Left lung (tissue), 10 donors: Measurements from ENCODE around the gene ZNF511. TPM values are rescaled to one million over a fixed set of nuclear protein-coding genes. Genes with fewer than 3 reads are reported as not detected.

ENCODE experiments used
- ATAC-seq: fragments of 200-7000 bp; cut with Tn5 transposase; one replicate; pipeline ENCODE4 v1.9.1; 2020; ENCODE audit warnings: moderate library complexity
- DNase-seq, 4 donors: peaks; one replicate each; pipeline ENCODE4 v3.0.0-alpha.2; 2013 to 2020
- H3K27ac ChIP-seq, 2 donors: fragments of 200-600 bp; sonication (generic) in 1 of 2; one replicate each; pipeline versions ENCODE4 v1.5.0 to v1.8.0; 2020 to 2021
- H3K27me3 ChIP-seq, 2 donors: fragments of 200-600 bp; sonication (generic) in 1 of 2; one replicate each; pipeline versions ENCODE4 v1.5.0 to v1.8.0; 2020 to 2021
- H3K36me3 ChIP-seq, 2 donors: fragments of 200-600 bp; sonication (generic) in 1 of 2; one replicate each; pipeline versions ENCODE4 v1.5.0 to v1.8.0; 2020 to 2021
- H3K4me1 ChIP-seq, 2 donors: fragments of 200-600 bp; one replicate each; pipeline ENCODE4 v1.8.0; 2021
- H3K4me3 ChIP-seq, 2 donors: fragments of 200-600 bp; sonication (generic) in 1 of 2; one replicate each; pipeline versions ENCODE4 v1.5.0 to v1.8.0; 2020 to 2021; ENCODE audit warnings: mild to moderate bottlenecking in 1 of 2
- H3K9me3 ChIP-seq, 2 donors: fragments of 200-600 bp; sonication (generic) in 1 of 2; one replicate each; pipeline versions ENCODE4 v1.5.0 to v1.8.0; 2020 to 2021
- intact Hi-C, 2 donors: fragments of 100-400 bp; cut with DNase I; formaldehyde crosslinking; loops; one replicate each; pipeline versions ENCODE4 v1.11.2 to v1.14.2; 2022
- polyA plus RNA-seq, 6 donors: library from polyadenylated mRNA; unstranded; fragments of 120-200 nt; gene quantifications; one replicate each; pipeline ENCODE4 v1.2.1, GENCODE V29; 2013; ENCODE audit not compliant: insufficient read length in 6 of 6
- total RNA-seq, 2 donors: library from RNA; stranded (reverse); fragmentation: NEBNext Ultra II Directional; extraction: Animal tissue kit (Norgen Biotek cat#: 25700); gene quantifications; one replicate each; pipeline ENCODE4 v1.2.1, GENCODE V29; 2021
- TF ChIP-seq, protein P1 (sequence below), 2 donors: fragments of 200-600 bp; sonication (generic) in 1 of 2; IDR thresholded peaks; one replicate each; pipeline versions ENCODE4 v1.5.0 to v1.8.0; 2021; ENCODE audit warnings: antibody characterized with exemption in 2 of 2
- donor health status: DM: no; HTN: yes; CAD: no.
- donor health status: DM: no; HTN: no; CAD: no.

Gene ZNF511
- total and polyA plus RNA-seq, 8 donors, result 34.3 to 48.5 (median 42.3) TPM

DNA sequence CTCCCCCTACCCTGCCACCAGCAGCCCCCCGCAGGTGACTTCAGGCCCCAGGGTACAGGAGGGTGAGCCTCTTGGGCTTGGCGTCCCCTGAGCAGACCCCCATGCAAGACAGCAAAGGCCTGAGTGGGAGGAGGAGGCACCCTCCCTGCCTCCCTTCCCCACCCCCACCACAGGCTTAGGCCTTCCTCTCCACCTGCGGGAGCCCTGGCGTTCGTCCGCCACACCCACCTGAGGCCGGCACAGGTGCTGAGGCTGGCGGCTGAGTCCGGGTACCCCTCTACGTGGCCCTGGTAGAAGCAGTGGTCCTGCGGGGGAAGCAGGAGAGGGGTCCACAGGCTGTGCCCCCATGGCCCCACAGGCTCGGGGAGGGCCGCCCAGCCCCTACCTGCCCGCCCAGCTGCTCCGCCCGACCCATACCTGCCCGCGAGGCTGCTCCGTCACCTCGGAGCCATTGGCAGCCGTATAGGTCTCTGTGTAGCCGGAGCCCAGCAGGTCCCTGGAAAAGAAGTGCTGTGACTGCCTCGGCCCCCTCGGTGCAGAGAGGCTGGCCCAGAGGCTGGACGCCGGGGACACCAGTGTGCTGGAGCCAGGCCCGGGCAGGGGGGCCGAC, 35.1 kb upstream of the ZNF511 start:
- DNase-seq (no peak), ATAC-seq (no peak)
- TF ChIP-seq, protein P1, sequence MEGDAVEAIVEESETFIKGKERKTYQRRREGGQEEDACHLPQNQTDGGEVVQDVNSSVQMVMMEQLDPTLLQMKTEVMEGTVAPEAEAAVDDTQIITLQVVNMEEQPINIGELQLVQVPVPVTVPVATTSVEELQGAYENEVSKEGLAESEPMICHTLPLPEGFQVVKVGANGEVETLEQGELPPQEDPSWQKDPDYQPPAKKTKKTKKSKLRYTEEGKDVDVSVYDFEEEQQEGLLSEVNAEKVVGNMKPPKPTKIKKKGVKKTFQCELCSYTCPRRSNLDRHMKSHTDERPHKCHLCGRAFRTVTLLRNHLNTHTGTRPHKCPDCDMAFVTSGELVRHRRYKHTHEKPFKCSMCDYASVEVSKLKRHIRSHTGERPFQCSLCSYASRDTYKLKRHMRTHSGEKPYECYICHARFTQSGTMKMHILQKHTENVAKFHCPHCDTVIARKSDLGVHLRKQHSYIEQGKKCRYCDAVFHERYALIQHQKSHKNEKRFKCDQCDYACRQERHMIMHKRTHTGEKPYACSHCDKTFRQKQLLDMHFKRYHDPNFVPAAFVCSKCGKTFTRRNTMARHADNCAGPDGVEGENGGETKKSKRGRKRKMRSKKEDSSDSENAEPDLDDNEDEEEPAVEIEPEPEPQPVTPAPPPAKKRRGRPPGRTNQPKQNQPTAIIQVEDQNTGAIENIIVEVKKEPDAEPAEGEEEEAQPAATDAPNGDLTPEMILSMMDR (IDR thresholded peaks at IDR 0.05), result no peak
- H3K4me1 ChIP-seq, result peaks cover 4 to 43% of the 10 kb centered on the region in 2 donors
- peaks cover 11 to 45% of the 10 kb centered on the region in 2 donors for H3K27me3 ChIP-seq
- no peak overlapping the region for H3K27ac ChIP-seq
- no peak overlapping the region for H3K4me3 ChIP-seq
- H3K9me3 ChIP-seq, result no peaks in the 10 kb centered on the region
- H3K36me3 ChIP-seq, result peaks cover 0 to 60% of the 10 kb centered on the region in 2 donors
- intact Hi-C loops, result no loop called here

DNA sequence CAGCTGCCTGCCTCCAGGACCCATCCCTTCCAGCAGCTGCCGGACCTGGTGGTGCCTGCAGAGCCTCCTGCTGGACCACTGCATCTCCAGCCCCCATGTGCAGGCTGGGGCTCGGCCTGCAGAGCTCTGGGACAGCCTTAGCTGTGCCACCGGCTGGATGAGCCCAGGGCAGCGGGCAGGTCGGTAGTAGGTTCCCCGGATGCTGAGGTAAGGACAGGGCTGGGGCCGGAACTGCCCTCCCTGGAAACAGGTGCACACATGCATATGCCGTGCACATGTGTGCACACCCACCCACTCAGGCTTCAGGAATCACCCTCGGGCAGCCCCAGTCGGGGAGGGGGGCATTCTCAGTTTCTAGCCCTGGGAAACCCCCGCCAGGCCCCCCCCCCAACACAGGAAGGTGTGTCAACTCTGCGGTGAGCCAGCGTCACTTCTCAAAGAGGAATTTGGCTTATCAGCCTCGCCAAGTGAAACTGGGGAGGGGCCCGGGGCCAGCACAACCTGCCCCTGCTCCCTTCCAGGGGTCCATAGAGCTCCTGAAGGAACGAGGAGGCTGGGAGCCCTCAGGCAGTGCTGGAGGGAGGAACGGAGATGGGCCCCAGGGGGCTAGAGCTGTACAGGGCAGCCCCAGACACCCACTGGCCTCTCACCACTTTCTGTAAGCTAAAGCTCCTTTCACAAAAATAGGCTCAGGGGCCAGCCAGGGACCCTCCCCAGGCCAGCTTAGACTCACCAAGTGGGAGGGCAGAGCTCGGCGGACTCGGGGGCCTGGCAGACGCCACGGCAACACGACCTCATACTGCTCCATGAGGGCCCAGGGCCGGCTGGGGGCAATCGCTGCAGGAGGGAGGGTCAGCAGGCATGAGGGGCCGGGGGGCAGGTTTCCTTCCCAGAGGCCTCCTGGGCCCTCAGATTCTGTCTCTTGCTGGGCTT, 33.7 kb upstream of the ZNF511 start:
- peak overlapping the region in 1 of 2 donors; percentile 59 for H3K4me3 ChIP-seq
- TF ChIP-seq, protein P1 (IDR thresholded peaks at IDR 0.05), result no peak
- peak overlapping the region; percentile 33 to 96 for H3K27ac ChIP-seq
- H3K4me1 ChIP-seq, result peaks cover 5 to 57% of the 10 kb centered on the region in 2 donors
- intact Hi-C loops, result no loop called here
- H3K9me3 ChIP-seq, result no peaks in the 10 kb centered on the region
- peaks cover 11 to 45% of the 10 kb centered on the region in 2 donors for H3K27me3 ChIP-seq
- peak in 3 of 4 donors; percentile 43 to 81 (median 65) for DNase-seq
- peak; percentile 42 for ATAC-seq
- peaks cover 0 to 60% of the 10 kb centered on the region in 2 donors for H3K36me3 ChIP-seq

DNA sequence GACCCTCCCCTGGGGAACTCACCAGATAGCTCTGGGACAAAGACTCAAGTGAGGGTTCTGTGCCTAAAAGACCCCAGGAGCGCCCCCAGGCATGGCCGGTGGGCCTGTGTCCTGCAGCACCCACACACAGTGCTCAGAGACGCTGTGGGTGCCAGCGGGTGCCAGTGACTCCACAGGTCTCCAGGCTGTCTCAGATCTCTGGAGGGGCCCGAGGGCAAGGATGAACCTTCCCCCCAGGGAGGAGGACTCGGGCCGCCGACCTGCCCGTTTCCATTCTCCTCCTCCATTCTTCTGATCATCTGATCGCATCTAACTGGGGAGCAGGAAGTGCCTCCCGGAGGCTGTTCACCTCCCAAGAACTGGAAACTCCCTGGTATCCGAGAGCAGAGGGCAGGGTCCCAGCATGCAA, 33.0 kb upstream of the ZNF511 start:
- H3K4me1 ChIP-seq, result peaks cover 5 to 63% of the 10 kb centered on the region in 2 donors
- H3K9me3 ChIP-seq, result no peaks in the 10 kb centered on the region
- ATAC-seq (no peak), DNase-seq (no peak)
- H3K27me3 ChIP-seq, result peaks cover 11 to 45% of the 10 kb centered on the region in 2 donors
- peaks cover 0 to 60% of the 10 kb centered on the region in 2 donors for H3K36me3 ChIP-seq
- TF ChIP-seq, protein P1 (IDR thresholded peaks at IDR 0.05), result peak in 1 of 2 donors; percentile 30
- peak overlapping the region in 1 of 2 donors; percentile 96 for H3K27ac ChIP-seq
- intact Hi-C loops, result no loop called here
- H3K4me3 ChIP-seq, result peak overlapping the region in 1 of 2 donors; percentile 59

DNA sequence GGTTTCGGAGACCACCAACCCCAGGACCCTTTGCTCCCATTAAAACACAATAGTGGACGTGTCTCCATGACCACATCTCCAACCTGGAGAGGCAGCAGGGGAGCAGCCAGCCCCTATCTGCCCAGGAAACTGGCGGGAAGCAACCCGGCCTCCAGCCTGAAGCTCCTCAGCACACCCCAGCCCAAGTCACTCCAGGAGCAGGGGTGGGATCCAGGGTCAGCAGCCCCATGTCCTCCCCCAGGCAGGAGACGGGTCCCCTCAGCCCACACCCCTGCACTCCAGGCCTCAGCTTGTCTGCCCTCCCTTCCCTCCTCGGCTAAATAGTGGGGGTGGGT, 32.6 kb upstream of the ZNF511 start:
- Histone ChIP-seq H3K27me3 (peaks cover 11 to 45% of the 10 kb centered on the region in 2 donors), H3K36me3 (peaks cover 0 to 57% of the 10 kb centered on the region in 2 donors), H3K9me3 (no peaks in the 10 kb centered on the region), H3K4me3 (peak overlapping the region in 1 of 2 donors; percentile 59), H3K27ac (peak overlapping the region in 1 of 2 donors; percentile 96), H3K4me1 (peaks cover 5 to 63% of the 10 kb centered on the region in 2 donors)
- intact Hi-C loops, result no loop called here
- TF ChIP-seq, protein P1 (IDR thresholded peaks at IDR 0.05), result no peak
- ATAC-seq (no peak), DNase-seq (no peak)
